PFSK-1 (cell line): ENCODE results near the gene SCN1A.

ENCODE experiments used
- POLR2AphosphoS5 ChIP-seq: IDR thresholded peaks from 2 replicates; pipeline ENCODE4 v1.6.1; 2012; ENCODE audit warnings: low read depth, mild to moderate bottlenecking, control low read depth, low read length, moderate library complexity
- SIN3A ChIP-seq: IDR thresholded peaks from 2 replicates; pipeline ENCODE4 v1.6.1; 2012; ENCODE audit warnings: mild to moderate bottlenecking, low read length, moderate library complexity, borderline replicate concordance; ENCODE audit not compliant: insufficient read depth
- TF ChIP-seq, protein P1 (sequence below), 2 experiments: IDR thresholded peaks; 2 replicates each; pipeline versions ENCODE4 v1.6.1 to v1.8.0; 2011 to 2012; ENCODE audit warnings: low read depth in 2 of 2, low read length in 2 of 2, control low read depth in 1 of 2, inconsistent platforms in 1 of 2, mild to moderate bottlenecking in 1 of 2, moderate library complexity in 1 of 2; ENCODE audit not compliant: insufficient read depth in 1 of 2

DNA sequence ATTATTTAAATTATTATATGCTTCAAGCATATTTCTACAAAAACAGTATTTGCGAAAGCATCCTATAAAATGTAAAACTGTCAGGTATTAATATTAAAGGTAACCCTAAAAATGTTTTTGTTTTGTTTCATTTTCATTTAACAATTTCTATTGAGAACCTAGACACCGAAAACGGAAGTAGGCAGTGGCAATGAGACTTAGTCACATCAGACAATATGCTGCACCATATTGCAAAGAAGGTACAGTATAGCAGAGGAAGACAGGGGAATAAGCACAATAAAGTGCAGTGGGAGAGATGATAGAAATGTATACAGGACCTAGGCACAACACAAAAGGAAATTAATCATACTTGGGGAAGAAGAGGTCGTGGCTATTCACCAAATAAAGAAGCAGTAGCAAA, 12.2 kb downstream of the SCN1A start:
- TF ChIP-seq, protein P1, sequence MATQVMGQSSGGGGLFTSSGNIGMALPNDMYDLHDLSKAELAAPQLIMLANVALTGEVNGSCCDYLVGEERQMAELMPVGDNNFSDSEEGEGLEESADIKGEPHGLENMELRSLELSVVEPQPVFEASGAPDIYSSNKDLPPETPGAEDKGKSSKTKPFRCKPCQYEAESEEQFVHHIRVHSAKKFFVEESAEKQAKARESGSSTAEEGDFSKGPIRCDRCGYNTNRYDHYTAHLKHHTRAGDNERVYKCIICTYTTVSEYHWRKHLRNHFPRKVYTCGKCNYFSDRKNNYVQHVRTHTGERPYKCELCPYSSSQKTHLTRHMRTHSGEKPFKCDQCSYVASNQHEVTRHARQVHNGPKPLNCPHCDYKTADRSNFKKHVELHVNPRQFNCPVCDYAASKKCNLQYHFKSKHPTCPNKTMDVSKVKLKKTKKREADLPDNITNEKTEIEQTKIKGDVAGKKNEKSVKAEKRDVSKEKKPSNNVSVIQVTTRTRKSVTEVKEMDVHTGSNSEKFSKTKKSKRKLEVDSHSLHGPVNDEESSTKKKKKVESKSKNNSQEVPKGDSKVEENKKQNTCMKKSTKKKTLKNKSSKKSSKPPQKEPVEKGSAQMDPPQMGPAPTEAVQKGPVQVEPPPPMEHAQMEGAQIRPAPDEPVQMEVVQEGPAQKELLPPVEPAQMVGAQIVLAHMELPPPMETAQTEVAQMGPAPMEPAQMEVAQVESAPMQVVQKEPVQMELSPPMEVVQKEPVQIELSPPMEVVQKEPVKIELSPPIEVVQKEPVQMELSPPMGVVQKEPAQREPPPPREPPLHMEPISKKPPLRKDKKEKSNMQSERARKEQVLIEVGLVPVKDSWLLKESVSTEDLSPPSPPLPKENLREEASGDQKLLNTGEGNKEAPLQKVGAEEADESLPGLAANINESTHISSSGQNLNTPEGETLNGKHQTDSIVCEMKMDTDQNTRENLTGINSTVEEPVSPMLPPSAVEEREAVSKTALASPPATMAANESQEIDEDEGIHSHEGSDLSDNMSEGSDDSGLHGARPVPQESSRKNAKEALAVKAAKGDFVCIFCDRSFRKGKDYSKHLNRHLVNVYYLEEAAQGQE (IDR thresholded peaks at IDR 0.05; ENCODE audit: insufficient read depth in 1 of 2, low read depth in 2 of 2, low read length in 2 of 2) = no peak
- no peak for TF ChIP-seq POLR2AphosphoS5
- no peak for TF ChIP-seq SIN3A
